Caco-2 (cell line): ENCODE measurements around the gene LRRC4. TPM values are rescaled to one million over a fixed set of nuclear protein-coding genes. Genes with fewer than 3 reads are reported as not detected.

Experiments
- BruUV-seq: library from RNA; stranded (reverse); fragments of 400-500 nt; replicated peaks from 2 replicates; lab custom pipeline; 2021; lab: Mats Ljungman, UMichigan
- CTCF ChIA-PET: fragments of 300-600 bp; sonication (Branson Sonifier 250); formaldehyde crosslinking; loops from one replicate; lab custom pipeline; 2022; ENCODE audit warnings: antibody characterized with exemption; lab: Charles Lee
- POLR2A ChIA-PET: fragments of 300-600 bp; sonication (Branson Sonifier 250); formaldehyde crosslinking; loops from one replicate; lab custom pipeline; 2022; ENCODE audit warnings: antibody characterized with exemption; lab: Charles Lee
- DNase-seq, 2 experiments: peaks; one replicate each; pipeline versions ENCODE4 v3.0.0 to v3.0.0-alpha.2; 2020 to 2022
- H3K27me3 ChIP-seq: replicated peaks from 2 replicates; pipeline ENCODE4 v1.6.0; 2011; ENCODE audit warnings: low read length; ENCODE audit not compliant: control insufficient read depth, insufficient read depth
- H3K36me3 ChIP-seq: 2 replicates; pipeline ENCODE4 v1.5.1; 2011; ENCODE audit warnings: low read length; ENCODE audit not compliant: control insufficient read depth, insufficient read depth
- H3K4me1 ChIP-seq: fragments of 250-450 bp; sonication (Bioruptor Pico); 2 replicates; pipeline ENCODE4 v1.5.1; 2020; ENCODE audit warnings: mild to moderate bottlenecking
- H3K4me3 ChIP-seq: 2 replicates; pipeline ENCODE4 v1.5.1; 2011; ENCODE audit warnings: low read depth, mild to moderate bottlenecking, control low read depth, low read length
- H3K9me3 ChIP-seq: fragments of 250-450 bp; sonication (Bioruptor Pico); 2 replicates; pipeline ENCODE4 v1.5.1; 2020; ENCODE audit warnings: mild to moderate bottlenecking, moderate library complexity
- H3K27ac Mint-ChIP-seq: one replicate; pipeline ENCODE4 v1.8.0; 2022; ENCODE audit warnings: mixed read lengths; ENCODE audit not compliant: unreplicated experiment
- H3K27me3 Mint-ChIP-seq: one replicate; pipeline ENCODE4 v1.8.0; 2022; ENCODE audit warnings: mixed read lengths; ENCODE audit not compliant: insufficient read depth, unreplicated experiment
- H3K36me3 Mint-ChIP-seq: one replicate; pipeline ENCODE4 v1.8.0; 2022; ENCODE audit warnings: mild to moderate bottlenecking, mixed read lengths; ENCODE audit not compliant: insufficient read depth, unreplicated experiment
- H3K4me1 Mint-ChIP-seq: one replicate; pipeline ENCODE4 v1.8.0; 2022; ENCODE audit warnings: low read depth, mixed read lengths; ENCODE audit not compliant: unreplicated experiment
- H3K4me3 Mint-ChIP-seq: one replicate; pipeline ENCODE4 v1.8.0; 2022; ENCODE audit warnings: mild to moderate bottlenecking, moderate library complexity, mixed read lengths; ENCODE audit not compliant: unreplicated experiment
- H3K9me3 Mint-ChIP-seq: one replicate; pipeline ENCODE4 v1.8.0; 2022; ENCODE audit warnings: mixed read lengths; ENCODE audit not compliant: unreplicated experiment
- intact Hi-C: fragments of 100-400 bp; cut with micrococcal nuclease; formaldehyde crosslinking; loops from one replicate; pipeline ENCODE4 v1.10.0; 2022; ENCODE audit not compliant: unreplicated experiment
- total RNA-seq: library from RNA; stranded (reverse); gene quantifications from 2 replicates; pipeline ENCODE4 v1.2.3, GENCODE V29; 2022
- TF ChIP-seq, protein P1 (sequence below), 2 experiments: fragments of 200-600 bp in 1 of 2; IDR thresholded peaks; 1 replicate in 1 of 2; 2 replicates in 1 of 2; pipeline versions ENCODE4 v1.5.1 to v1.8.0; 2011 to 2022; ENCODE audit warnings: antibody characterized with exemption in 1 of 2, control low read depth in 1 of 2, inconsistent platforms in 1 of 2, low read depth in 1 of 2, low read length in 1 of 2, mild to moderate bottlenecking in 1 of 2, moderate library complexity in 1 of 2; ENCODE audit not compliant: insufficient read depth in 1 of 2, severe bottlenecking in 1 of 2, unreplicated experiment in 1 of 2

The LRRC4 gene
- total RNA-seq, 1 experiment from 2014 or later, result not detected

GRCh38 chr7:128045766-128046165 lies 14.5 kb upstream of the LRRC4 start:
- intact Hi-C loops, result no loop called here
- Mint-ChIP-seq H3K36me3 (peaks cover 54% of the 10 kb centered on the region), H3K4me3 (no peak overlapping the region), H3K9me3 (no peaks in the 10 kb centered on the region), H3K4me1 (no peaks in the 10 kb centered on the region), H3K27me3 (no peaks in the 10 kb centered on the region), H3K27ac (no peak overlapping the region)
- Histone ChIP-seq H3K36me3 (no peaks in the 10 kb centered on the region; the same call in none of the 2 replicates), H3K4me3 (no peak overlapping the region), H3K4me1 (no peaks in the 10 kb centered on the region), H3K27me3 (no peaks in the 10 kb centered on the region), H3K9me3 (no peaks in the 10 kb centered on the region)
- CTCF ChIA-PET, result no interaction called here
- TF ChIP-seq, protein P1, sequence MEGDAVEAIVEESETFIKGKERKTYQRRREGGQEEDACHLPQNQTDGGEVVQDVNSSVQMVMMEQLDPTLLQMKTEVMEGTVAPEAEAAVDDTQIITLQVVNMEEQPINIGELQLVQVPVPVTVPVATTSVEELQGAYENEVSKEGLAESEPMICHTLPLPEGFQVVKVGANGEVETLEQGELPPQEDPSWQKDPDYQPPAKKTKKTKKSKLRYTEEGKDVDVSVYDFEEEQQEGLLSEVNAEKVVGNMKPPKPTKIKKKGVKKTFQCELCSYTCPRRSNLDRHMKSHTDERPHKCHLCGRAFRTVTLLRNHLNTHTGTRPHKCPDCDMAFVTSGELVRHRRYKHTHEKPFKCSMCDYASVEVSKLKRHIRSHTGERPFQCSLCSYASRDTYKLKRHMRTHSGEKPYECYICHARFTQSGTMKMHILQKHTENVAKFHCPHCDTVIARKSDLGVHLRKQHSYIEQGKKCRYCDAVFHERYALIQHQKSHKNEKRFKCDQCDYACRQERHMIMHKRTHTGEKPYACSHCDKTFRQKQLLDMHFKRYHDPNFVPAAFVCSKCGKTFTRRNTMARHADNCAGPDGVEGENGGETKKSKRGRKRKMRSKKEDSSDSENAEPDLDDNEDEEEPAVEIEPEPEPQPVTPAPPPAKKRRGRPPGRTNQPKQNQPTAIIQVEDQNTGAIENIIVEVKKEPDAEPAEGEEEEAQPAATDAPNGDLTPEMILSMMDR (IDR thresholded peaks at IDR 0.05; ENCODE audit: insufficient read depth in 1 of 2, low read depth in 1 of 2, low read length in 1 of 2, severe bottlenecking in 1 of 2, unreplicated experiment in 1 of 2), result no peak
- POLR2A ChIA-PET, result no interaction called here
- DNase-seq, result no peak
- no TSS peak for BruUV-seq

GRCh38 chr7:128045158-128045557 lies 13.9 kb upstream of the LRRC4 start:
- peaks cover 51% of the 10 kb centered on the region for H3K36me3 Mint-ChIP-seq
- H3K27ac Mint-ChIP-seq, result no peak overlapping the region
- Histone ChIP-seq H3K4me1 (no peaks in the 10 kb centered on the region), H3K4me3 (no peak overlapping the region), H3K9me3 (no peaks in the 10 kb centered on the region), H3K36me3 (no peaks in the 10 kb centered on the region; the same call in none of the 2 replicates), H3K27me3 (no peaks in the 10 kb centered on the region)
- CTCF ChIA-PET, result no interaction called here
- no peaks in the 10 kb centered on the region for H3K4me1 Mint-ChIP-seq
- H3K9me3 Mint-ChIP-seq, result no peaks in the 10 kb centered on the region
- no peak for DNase-seq
- intact Hi-C loops, result no loop called here
- no TSS peak for BruUV-seq
- H3K27me3 Mint-ChIP-seq, result no peaks in the 10 kb centered on the region
- H3K4me3 Mint-ChIP-seq, result no peak overlapping the region
- POLR2A ChIA-PET, result interaction anchor here (0.7 kb wide), 1 partner anchor 855 kb away, joined by 3 read pairs; no protein-coding TSS in a partner anchor
- TF ChIP-seq, protein P1 (IDR thresholded peaks at IDR 0.05; ENCODE audit: insufficient read depth in 1 of 2, low read depth in 1 of 2, low read length in 1 of 2, severe bottlenecking in 1 of 2, unreplicated experiment in 1 of 2), result no peak

GRCh38 chr7:128044064-128044463 lies 12.8 kb upstream of the LRRC4 start:
- Histone ChIP-seq H3K4me1 (no peaks in the 10 kb centered on the region), H3K4me3 (no peak overlapping the region), H3K27me3 (no peaks in the 10 kb centered on the region), H3K9me3 (no peaks in the 10 kb centered on the region), H3K36me3 (no peaks in the 10 kb centered on the region; the same call in none of the 2 replicates)
- no TSS peak for BruUV-seq
- H3K4me3 Mint-ChIP-seq, result no peak overlapping the region
- H3K27ac Mint-ChIP-seq, result no peak overlapping the region
- intact Hi-C loops, result no loop called here
- ChIA-PET POLR2A (no interaction called here), CTCF (no interaction called here)
- peaks cover 5% of the 10 kb centered on the region for H3K4me1 Mint-ChIP-seq
- H3K9me3 Mint-ChIP-seq, result no peaks in the 10 kb centered on the region
- no peaks in the 10 kb centered on the region for H3K27me3 Mint-ChIP-seq
- TF ChIP-seq, protein P1 (IDR thresholded peaks at IDR 0.05; ENCODE audit: insufficient read depth in 1 of 2, low read depth in 1 of 2, low read length in 1 of 2, severe bottlenecking in 1 of 2, unreplicated experiment in 1 of 2), result no peak
- no peak for DNase-seq
- H3K36me3 Mint-ChIP-seq, result peaks cover 47% of the 10 kb centered on the region
